HG03159 (cell line): Measurements from ENCODE around the gene FYB2.

Source experiments
- ATAC-seq: cut with Tn5 transposase; IDR thresholded peaks from one replicate; pipeline ENCODE4 v1.9.1; 2021; ENCODE audit warnings: mild to moderate bottlenecking, moderate library complexity; ENCODE audit not compliant: unreplicated experiment

The FYB2 gene

GRCh38 chr1:56834137-56834900 lies 15.1 kb upstream of the FYB2 start:
- no peak for ATAC-seq

GRCh38 chr1:56833088-56833487 lies 13.9 kb upstream of the FYB2 start:
- no peak for ATAC-seq

- peak; percentile 88 for ATAC-seq
Measured at GRCh38 chr1:56831871-56832693, 12.9 kb upstream of the FYB2 start.

- no peak for ATAC-seq
Measured at GRCh38 chr1:56830052-56830451, 10.8 kb upstream of the FYB2 start.

- ATAC-seq: no peak
Measured at GRCh38 chr1:56827711-56828110, 8.5 kb upstream of the FYB2 start.

- ATAC-seq: no peak
Measured at GRCh38 chr1:56825436-56825835, 6.2 kb upstream of the FYB2 start.

- no peak for ATAC-seq
Measured at GRCh38 chr1:56824938-56825337, 5.7 kb upstream of the FYB2 start.

- ATAC-seq: no peak
Measured at GRCh38 chr1:56824271-56824670, 5.1 kb upstream of the FYB2 start.

- no peak for ATAC-seq
Measured at GRCh38 chr1:56821462-56821797, 2.2 kb upstream of the FYB2 start.

GRCh38 chr1:56820755-56821461 lies 1.7 kb upstream of the FYB2 start:
- ATAC-seq: peak; percentile 70

GRCh38 chr1:56817716-56818463 lies 1.3 kb downstream of the FYB2 start:
- ATAC-seq: no peak

GRCh38 chr1:56816909-56817308 lies 2.3 kb downstream of the FYB2 start:
- no peak for ATAC-seq

GRCh38 chr1:56816264-56816663 lies 2.9 kb downstream of the FYB2 start:
- ATAC-seq: no peak

GRCh38 chr1:56814205-56814604 lies 5.0 kb downstream of the FYB2 start:
- ATAC-seq: no peak

- no peak for ATAC-seq
Measured at GRCh38 chr1:56811331-56811730, 7.9 kb downstream of the FYB2 start.

- ATAC-seq: no peak
Measured at GRCh38 chr1:56808410-56808809, 10.8 kb downstream of the FYB2 start.

GRCh38 chr1:56806804-56807203 lies 12.4 kb downstream of the FYB2 start:
- ATAC-seq: no peak

GRCh38 chr1:56803561-56804156 lies 15.5 kb downstream of the FYB2 start:
- no peak for ATAC-seq

- no peak for ATAC-seq
Measured at GRCh38 chr1:56799605-56800400, 19.4 kb downstream of the FYB2 start.

- ATAC-seq: no peak
Measured at GRCh38 chr1:56798053-56798471, 21.1 kb downstream of the FYB2 start.
